Measurements from ENCODE around the gene PTGR3. TPM values are rescaled to one million over a fixed set of nuclear protein-coding genes. Genes with fewer than 3 reads are reported as not detected.
A peak's percentile ranks its signal among the peaks of the same experiment; 100 is the strongest.

PTGR3 gene
- total and polyA plus RNA-seq, 2 of the 8 experiments (the other 6 are each of a cell fraction or from before 2014, with no cell fraction given), result 2.0 to 3.6 TPM

GRCh38 chr18:75211002-75211621, 2.2 kb upstream of the PTGR3 start (continued):
- TF ChIP-seq FOSL1 (IDR thresholded peaks at IDR 0.05; ENCODE audit: insufficient read depth, low read depth, low read length) (no peak), NRF1 (IDR thresholded peaks at IDR 0.05; ENCODE audit: low read depth, low read length) (no peak), CTBP2 (IDR thresholded peaks at IDR 0.05; ENCODE audit: borderline replicate concordance, insufficient read depth, insufficient read length, low read length) (peak; percentile 41), POLR2A (IDR thresholded peaks at IDR 0.05; ENCODE audit: control extremely low read depth in 1 of 2, low read depth in 2 of 2, low read length in 2 of 2) (no peak), EP300 (IDR thresholded peaks at IDR 0.05; ENCODE audit: borderline replicate concordance in 1 of 2, low read depth in 2 of 2, low read length in 2 of 2) (no peak), RBBP5 (IDR thresholded peaks at IDR 0.05; ENCODE audit: borderline replicate concordance, low read depth, low read length) (peak; percentile 20; the same call in 1 of the 2 replicates), TAF7 (optimal IDR thresholded peaks at IDR 0.05; ENCODE audit: borderline replicate concordance, low read depth, low read length) (no peak), RFX5 (IDR thresholded peaks at IDR 0.05; ENCODE audit: borderline replicate concordance, low read depth, low read length) (no peak), BRCA1 (IDR thresholded peaks at IDR 0.05; ENCODE audit: low read depth, low read length) (no peak), NANOG (IDR thresholded peaks at IDR 0.05; ENCODE audit: insufficient read depth, low read depth, low read length, poor library complexity, severe bottlenecking) (no peak), CBX8 (IDR thresholded peaks at IDR 0.05; ENCODE audit: borderline replicate concordance, low read depth, low read length) (no peak), JUN (IDR thresholded peaks at IDR 0.05; ENCODE audit: low read depth, low read length) (no peak), HDAC6 (IDR thresholded peaks at IDR 0.05; ENCODE audit: low read depth, low read length) (no peak), MAX (IDR thresholded peaks at IDR 0.05) (no peak), EZH2 (IDR thresholded peaks at IDR 0.05; ENCODE audit: low read depth, low read length, severe bottlenecking) (peak; percentile 69), HDAC2 (IDR thresholded peaks at IDR 0.05; ENCODE audit: borderline replicate concordance in 1 of 2, low read depth in 2 of 2, low read length in 2 of 2) (no peak), SP2 (IDR thresholded peaks at IDR 0.05; ENCODE audit: low read length) (no peak), POU5F1 (IDR thresholded peaks at IDR 0.05; ENCODE audit: low read depth, low read length) (no peak), ZNF274 (IDR thresholded peaks at IDR 0.05; ENCODE audit: borderline replicate concordance, extremely low read depth, low read length) (no peak)

All from H1 (cell line).